Psoas muscle (tissue), 8 donors: ENCODE results near the gene SRSF6. TPM values are rescaled to one million over a fixed set of nuclear protein-coding genes. Genes with fewer than 3 reads are reported as not detected.

Experiments
- ATAC-seq, 4 donors: fragments of 200-7000 bp; cut with Tn5 transposase; one replicate each; pipeline ENCODE4 v1.9.1; 2020; ENCODE audit warnings: moderate library complexity in 3 of 4, mild to moderate bottlenecking in 2 of 4
- DNase-seq, 2 donors: peaks; one replicate each; pipeline ENCODE4 v3.0.0-alpha.2; 2020
- H3K27ac ChIP-seq: fragments of 200-600 bp; one replicate; pipeline ENCODE4 v1.8.0; 2022
- H3K27me3 ChIP-seq, 3 donors: fragments of 200-600 bp in 1 of 3; one replicate each; pipeline versions ENCODE4 v1.6.1 to v1.8.0; 2013 to 2022; ENCODE audit warnings: low read length in 2 of 3, mild to moderate bottlenecking in 2 of 3, moderate library complexity in 1 of 3; ENCODE audit not compliant: insufficient read depth in 3 of 3
- H3K36me3 ChIP-seq, 2 donors: fragments of 200-600 bp in 1 of 2; one replicate each; pipeline versions ENCODE4 v1.6.1 to v1.8.0; 2013 to 2022; ENCODE audit warnings: low read depth in 1 of 2, mild to moderate bottlenecking in 1 of 2, moderate library complexity in 1 of 2; ENCODE audit not compliant: insufficient read depth in 1 of 2
- H3K4me1 ChIP-seq: fragments of 200-600 bp; one replicate; pipeline ENCODE4 v1.8.0; 2022
- H3K4me3 ChIP-seq: fragments of 200-600 bp; one replicate; pipeline ENCODE4 v1.8.0; 2022; ENCODE audit warnings: mild to moderate bottlenecking
- H3K9me3 ChIP-seq: fragments of 200-600 bp; one replicate; pipeline ENCODE4 v1.8.0; 2022
- WGBS, 3 donors: extraction: QIAGEN DNeasy Blood & Tissue Kit; methylation state at CpG; one replicate each; pipeline versions ENCODE4 v1.1.6 to v1.1.7; 2013; 5-methylcytosine and 5-hydroxymethylcytosine counted together
- intact Hi-C, 2 donors: fragments of 100-400 bp; cut with DNase I; formaldehyde crosslinking; loops; one replicate each; pipeline versions ENCODE4 v1.11.0 to v1.14.2; 2022
- polyA plus RNA-seq, 3 donors: library from polyadenylated mRNA; stranded (reverse); fragments of 200-250 nt; gene quantifications; one replicate each; pipeline ENCODE4 v1.2.3, GENCODE V29; 2013
- total RNA-seq, 4 donors: library from RNA; stranded (reverse); fragmentation: NEBNext Ultra II Directional in 2 of 4; extraction: Animal tissue kit (Norgen Biotek cat#: 25700) in 2 of 4; gene quantifications; one replicate each; pipeline versions ENCODE4 v1.2.1 to v1.2.4, GENCODE V29; 2021 to 2023
- TF ChIP-seq, protein P1 (sequence below): fragments of 200-600 bp; IDR thresholded peaks from one replicate; pipeline ENCODE4 v1.8.0; 2022; ENCODE audit warnings: antibody characterized with exemption
- donor health status: healthy with polysubstance abuse.
- donor health status: DM: no; HTN: no; CAD: no; lungs with moderate emphysema.
- donor health status: Bipolar disorder and iron deficiency.
- donor health status: healthy.
- donor health status: DM: yes; HTN: yes; CAD: no.
- donor health status: DM: no; HTN: no; CAD: no.
- donor health status: DM: no; HTN: no; CAD: no.
- donor health status: DM: yes; HTN: yes; CAD: no.

The SRSF6 gene
- total and polyA plus RNA-seq, 7 donors, result 26.3 to 76.9 (median 38.9) TPM

DNA sequence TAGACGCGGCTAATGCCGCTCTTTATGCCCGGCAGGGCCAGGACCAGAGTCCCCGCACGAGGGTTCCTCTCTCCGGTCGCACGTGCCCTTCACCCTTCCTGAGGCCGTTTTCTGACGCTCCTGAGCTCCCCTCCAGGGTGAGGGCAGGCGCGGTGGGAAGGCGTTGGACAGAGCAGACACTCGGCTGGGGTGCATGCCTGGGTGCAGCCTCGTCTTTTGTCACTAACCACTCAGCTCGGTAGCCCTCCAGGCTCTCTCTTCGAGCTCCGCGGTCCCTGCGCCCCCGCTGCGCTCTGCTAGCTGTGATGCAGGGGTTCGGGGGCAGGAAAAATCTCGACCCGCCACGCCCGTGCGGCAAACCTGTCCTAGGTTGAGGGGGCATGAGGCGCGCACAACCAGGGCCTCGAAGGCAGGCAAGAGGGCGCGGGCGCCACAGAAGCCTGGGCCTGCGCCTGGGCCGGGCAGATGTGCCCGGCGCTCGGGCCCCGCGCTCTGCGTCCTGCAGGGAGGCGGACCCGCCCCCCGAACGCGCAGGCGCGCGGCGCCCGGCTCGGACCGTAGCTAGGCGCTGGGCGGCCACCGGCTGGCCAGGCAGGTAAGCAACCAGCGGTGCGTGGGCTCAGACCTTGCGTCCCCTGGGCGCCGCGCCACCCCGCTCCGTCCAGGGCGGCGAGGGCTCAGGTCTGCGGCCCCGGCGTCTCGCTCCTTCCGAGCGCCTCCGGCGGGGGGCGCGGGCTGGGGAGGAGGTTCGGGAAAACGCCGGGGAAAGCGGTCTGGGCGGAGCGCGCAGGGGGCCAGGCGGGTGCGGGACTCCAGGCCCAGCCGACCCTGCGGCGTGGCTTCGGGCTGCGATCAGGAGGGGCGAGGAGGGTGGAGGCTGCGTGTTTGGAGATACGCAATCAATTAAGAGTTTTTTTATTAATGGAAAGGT, 49.7 kb downstream of the SRSF6 start, which contains the start of gene L3MBTL1:
TSS of gene L3MBTL1 (plus strand) at position 548 of the 931 bp plus-strand sequence. CDS start 5,807 bp downstream, outside the sequence.
- intact Hi-C loops, result loop anchor here in 1 of 2 donors (5.0 kb wide), 1 partner anchor 45 kb away; no protein-coding TSS in a partner anchor
- DNase-seq (peak; percentile 38 to 56), ATAC-seq (peak; percentile 54 to 74 (median 58))

DNA sequence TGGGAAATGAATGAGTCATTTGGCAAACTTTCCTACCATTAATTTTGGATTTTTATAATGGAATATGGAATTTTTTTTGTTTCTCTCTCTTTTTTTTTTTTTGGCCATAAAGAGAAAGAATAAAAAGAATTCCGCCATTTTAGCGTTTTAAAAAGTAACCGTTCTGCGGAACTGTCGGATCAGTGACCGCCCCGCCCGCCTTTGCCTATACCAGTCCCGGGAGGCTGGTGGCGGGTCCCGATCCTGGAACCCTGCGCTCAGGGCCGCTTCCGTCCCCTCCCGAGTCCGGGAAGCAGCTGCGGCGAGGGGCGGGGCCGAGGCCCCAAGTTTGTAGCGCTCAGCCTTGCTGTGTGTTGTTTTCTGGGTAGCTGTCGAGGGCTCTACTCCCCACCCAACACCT, 50.4 kb downstream of the SRSF6 start:
- ATAC-seq (no peak), DNase-seq (no peak)
- TF ChIP-seq, protein P1, sequence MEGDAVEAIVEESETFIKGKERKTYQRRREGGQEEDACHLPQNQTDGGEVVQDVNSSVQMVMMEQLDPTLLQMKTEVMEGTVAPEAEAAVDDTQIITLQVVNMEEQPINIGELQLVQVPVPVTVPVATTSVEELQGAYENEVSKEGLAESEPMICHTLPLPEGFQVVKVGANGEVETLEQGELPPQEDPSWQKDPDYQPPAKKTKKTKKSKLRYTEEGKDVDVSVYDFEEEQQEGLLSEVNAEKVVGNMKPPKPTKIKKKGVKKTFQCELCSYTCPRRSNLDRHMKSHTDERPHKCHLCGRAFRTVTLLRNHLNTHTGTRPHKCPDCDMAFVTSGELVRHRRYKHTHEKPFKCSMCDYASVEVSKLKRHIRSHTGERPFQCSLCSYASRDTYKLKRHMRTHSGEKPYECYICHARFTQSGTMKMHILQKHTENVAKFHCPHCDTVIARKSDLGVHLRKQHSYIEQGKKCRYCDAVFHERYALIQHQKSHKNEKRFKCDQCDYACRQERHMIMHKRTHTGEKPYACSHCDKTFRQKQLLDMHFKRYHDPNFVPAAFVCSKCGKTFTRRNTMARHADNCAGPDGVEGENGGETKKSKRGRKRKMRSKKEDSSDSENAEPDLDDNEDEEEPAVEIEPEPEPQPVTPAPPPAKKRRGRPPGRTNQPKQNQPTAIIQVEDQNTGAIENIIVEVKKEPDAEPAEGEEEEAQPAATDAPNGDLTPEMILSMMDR, result no peak
- intact Hi-C loops, result loop anchor here in 1 of 2 donors (5.0 kb wide), 1 partner anchor 46 kb away; no protein-coding TSS in a partner anchor
- Histone ChIP-seq H3K9me3 (no peaks in the 10 kb centered on the region), H3K4me1 (no peaks in the 10 kb centered on the region), H3K27ac (no peak overlapping the region), H3K36me3 (no peaks in the 10 kb centered on the region), H3K27me3 (peaks cover 0 to 30% (median 6%) of the 10 kb centered on the region in 3 donors), H3K4me3 (peak overlapping the region; percentile 69)
- 9 to 18% (median 12%) methylated on average over 22 of the region's 22 CpGs for WGBS, 3 donors

More for the DNA sequence above, 49.7 kb downstream of the SRSF6 start, which contains the start of gene L3MBTL1:
- H3K4me1 ChIP-seq, result no peaks in the 10 kb centered on the region
- H3K27ac ChIP-seq, result no peak within 1 kb of the TSS
- H3K27me3 ChIP-seq, result peaks cover 0 to 30% (median 6%) of the 10 kb centered on the region in 3 donors
- TF ChIP-seq, protein P1, result no peak
- no peaks in the 10 kb centered on the region for H3K9me3 ChIP-seq
- peak within 1 kb of the TSS; percentile 69 for H3K4me3 ChIP-seq
- 7 to 9% (median 7%) methylated on average over 91 to 95 of the region's 95 CpGs for WGBS, 3 donors
- H3K36me3 ChIP-seq, result no peaks in the 10 kb centered on the region

DNA sequence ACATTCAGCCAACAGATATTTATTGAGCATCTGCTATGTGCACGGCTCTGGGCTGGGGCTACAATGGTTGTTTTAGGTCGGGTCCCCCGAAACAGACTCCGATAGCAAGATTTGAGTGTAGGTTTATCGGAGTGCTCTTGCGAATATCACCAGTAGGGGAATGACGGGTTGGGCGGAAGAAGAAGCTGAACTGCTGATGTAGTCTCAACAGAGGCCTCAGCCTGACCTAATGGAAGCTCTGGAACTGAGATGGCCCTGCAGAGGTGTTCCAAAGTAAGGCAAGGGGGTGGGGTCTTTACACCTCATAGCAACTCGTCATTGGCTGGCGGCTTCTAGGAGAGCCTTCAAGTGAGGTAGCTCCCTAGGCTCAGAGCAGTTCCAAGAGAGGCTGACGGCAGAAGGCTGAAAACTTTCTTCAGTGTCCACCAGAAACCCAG, 50.9 kb downstream of the SRSF6 start:
- H3K4me3 ChIP-seq, result peak overlapping the region; percentile 69
- no peaks in the 10 kb centered on the region for H3K9me3 ChIP-seq
- TF ChIP-seq, protein P1, result no peak
- intact Hi-C loops, result loop anchor here in 1 of 2 donors (5.0 kb wide), 1 partner anchor 46 kb away; no protein-coding TSS in a partner anchor
- peaks cover 0 to 30% (median 6%) of the 10 kb centered on the region in 3 donors for H3K27me3 ChIP-seq
- ATAC-seq (no peak), DNase-seq (no peak)
- no peaks in the 10 kb centered on the region for H3K36me3 ChIP-seq
- no peak overlapping the region for H3K27ac ChIP-seq
- H3K4me1 ChIP-seq, result no peaks in the 10 kb centered on the region
- WGBS, 3 donors, result 84 to 88% (median 87%) methylated on average over 11 of the region's 11 CpGs

DNA sequence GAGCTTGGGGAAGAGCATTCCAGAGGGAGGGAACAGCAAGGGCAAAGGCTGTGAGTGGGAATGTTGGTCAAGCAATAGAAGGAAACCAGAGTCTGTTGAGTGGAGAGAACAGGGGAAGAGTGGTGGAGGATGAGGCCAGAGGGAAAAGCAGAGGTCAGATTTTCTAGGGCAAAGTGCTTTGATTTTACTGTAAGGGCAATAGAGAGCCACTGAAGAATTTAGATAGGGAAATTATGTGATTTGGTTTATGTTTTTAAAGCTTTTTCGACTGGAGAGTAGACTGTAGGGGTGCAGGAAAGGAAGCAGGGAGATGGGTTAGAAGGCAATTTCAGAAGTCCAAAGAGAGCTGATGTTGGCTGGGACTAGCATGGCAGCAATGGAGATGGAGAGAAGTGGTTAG, 54.2 kb downstream of the SRSF6 start:
- TF ChIP-seq, protein P1, result no peak
- Histone ChIP-seq H3K27ac (no peak overlapping the region), H3K4me3 (no peak overlapping the region), H3K36me3 (no peaks in the 10 kb centered on the region), H3K27me3 (peaks cover 0 to 8% (median 2%) of the 10 kb centered on the region in 3 donors), H3K9me3 (no peaks in the 10 kb centered on the region), H3K4me1 (no peaks in the 10 kb centered on the region)
- WGBS, 3 donors, result 86 to 90% (median 89%) methylated on average over 1 of the region's 1 CpG
- intact Hi-C loops, result no loop called here
- no peak for ATAC-seq
- no peak for DNase-seq
